ENCODE results near the gene KRTAP10-1.
A peak's percentile ranks its signal among the peaks of the same experiment; 100 is the strongest.

KRTAP10-1 gene

GRCh38 chr21:44513389-44514217 is 26.4 kb downstream of the KRTAP10-1 start:
- DNase-seq (ENCODE audit: extremely low read depth, low read depth), result no peak
- no peak overlapping the region for H3K4me3 ChIP-seq (replicated peaks; ENCODE audit: low read depth, low read length)
- TF ChIP-seq, protein P1, sequence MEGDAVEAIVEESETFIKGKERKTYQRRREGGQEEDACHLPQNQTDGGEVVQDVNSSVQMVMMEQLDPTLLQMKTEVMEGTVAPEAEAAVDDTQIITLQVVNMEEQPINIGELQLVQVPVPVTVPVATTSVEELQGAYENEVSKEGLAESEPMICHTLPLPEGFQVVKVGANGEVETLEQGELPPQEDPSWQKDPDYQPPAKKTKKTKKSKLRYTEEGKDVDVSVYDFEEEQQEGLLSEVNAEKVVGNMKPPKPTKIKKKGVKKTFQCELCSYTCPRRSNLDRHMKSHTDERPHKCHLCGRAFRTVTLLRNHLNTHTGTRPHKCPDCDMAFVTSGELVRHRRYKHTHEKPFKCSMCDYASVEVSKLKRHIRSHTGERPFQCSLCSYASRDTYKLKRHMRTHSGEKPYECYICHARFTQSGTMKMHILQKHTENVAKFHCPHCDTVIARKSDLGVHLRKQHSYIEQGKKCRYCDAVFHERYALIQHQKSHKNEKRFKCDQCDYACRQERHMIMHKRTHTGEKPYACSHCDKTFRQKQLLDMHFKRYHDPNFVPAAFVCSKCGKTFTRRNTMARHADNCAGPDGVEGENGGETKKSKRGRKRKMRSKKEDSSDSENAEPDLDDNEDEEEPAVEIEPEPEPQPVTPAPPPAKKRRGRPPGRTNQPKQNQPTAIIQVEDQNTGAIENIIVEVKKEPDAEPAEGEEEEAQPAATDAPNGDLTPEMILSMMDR (IDR thresholded peaks at IDR 0.05; ENCODE audit: low read depth, low read length, missing control alignments), result no peak

DNA sequence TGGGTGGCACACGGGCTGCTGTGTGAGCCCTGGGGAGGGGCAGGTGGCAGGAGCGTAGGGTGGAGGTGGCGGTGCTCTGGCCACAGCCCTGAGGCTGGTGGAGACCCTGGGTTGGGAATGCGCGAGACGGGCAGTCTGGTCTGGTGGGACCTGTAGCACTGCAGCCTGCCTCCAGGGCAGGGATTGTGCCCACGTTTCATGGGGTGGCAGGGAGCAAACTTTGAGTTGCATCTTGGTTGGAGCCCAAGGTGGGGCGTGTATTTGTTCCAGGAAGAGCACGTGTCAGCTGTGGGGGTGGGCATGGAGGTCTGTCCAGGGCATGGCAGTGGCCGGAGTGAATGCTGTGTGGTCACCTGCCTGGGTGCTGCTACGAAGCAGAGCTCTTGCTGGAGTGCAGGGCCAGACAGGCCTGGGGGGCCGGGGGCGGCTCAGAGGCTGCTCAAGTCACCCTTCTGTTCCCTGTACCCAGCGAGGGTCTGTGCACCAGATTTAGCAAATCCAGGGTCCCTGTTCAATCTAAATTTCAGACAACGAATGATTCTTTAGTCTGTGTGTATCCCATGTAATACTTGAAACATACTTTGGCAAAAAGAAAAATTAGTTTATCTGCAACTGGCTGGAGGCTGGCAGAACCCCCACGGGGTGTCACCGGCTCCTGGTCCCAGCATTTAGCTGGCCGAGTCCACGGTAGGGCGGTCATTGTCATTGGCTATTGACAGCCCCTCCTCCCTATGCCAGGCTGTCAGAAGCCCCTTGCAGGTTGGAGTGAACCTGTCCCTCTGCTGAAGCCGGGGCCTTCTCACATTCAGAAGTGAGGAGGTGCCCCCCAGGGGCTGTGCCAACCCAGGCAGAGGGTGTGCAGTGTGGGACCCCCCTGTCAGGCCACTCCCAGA is 27.3 kb downstream of the KRTAP10-1 start:
- TF ChIP-seq, protein P1 (IDR thresholded peaks at IDR 0.05; ENCODE audit: low read depth, low read length, missing control alignments), result no peak
- no peak overlapping the region for H3K4me3 ChIP-seq (replicated peaks; ENCODE audit: low read depth, low read length)
- no peak for DNase-seq (ENCODE audit: extremely low read depth, low read depth)

- no peak overlapping the region for H3K4me3 ChIP-seq (replicated peaks; ENCODE audit: low read depth, low read length)
- TF ChIP-seq, protein P1 (IDR thresholded peaks at IDR 0.05; ENCODE audit: low read depth, low read length, missing control alignments), result no peak
These were observed 28.1 kb downstream of the KRTAP10-1 start for GRCh38 chr21:44511938-44512275.

DNA sequence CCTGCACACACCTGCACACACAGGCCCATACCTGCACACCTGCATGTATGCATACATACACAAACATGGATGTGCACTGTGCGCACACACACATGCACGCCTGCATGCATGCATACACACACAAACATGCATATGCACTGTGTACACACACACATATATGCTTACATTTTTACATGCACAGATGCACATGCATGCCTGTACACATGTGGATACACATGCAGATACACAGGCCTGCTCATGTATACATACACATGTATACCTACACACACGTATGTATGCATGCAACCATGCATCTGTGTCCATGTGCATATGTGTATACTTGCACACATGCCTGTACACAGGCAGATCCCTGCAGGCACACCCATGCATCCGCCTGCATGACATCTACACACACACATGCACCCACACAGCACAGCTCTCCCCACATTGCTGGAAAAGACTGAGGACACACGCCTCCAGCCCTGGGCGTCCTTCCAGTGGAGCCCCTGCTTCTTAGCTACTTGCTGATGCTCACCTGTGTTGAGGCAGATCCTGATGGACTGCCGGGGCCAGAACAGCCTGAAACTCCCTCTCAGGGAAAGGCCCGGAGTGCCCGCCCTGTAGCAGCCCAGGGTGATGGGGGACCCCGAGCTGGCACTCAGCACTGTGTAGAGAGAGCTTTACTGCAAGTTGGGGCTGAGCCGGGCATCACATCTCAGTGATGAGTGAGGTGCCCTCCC is 28.6 kb downstream of the KRTAP10-1 start:
- DNase-seq (ENCODE audit: extremely low read depth, low read depth), result no peak
- TF ChIP-seq, protein P1 (IDR thresholded peaks at IDR 0.05; ENCODE audit: low read depth, low read length, missing control alignments), result no peak
- H3K4me3 ChIP-seq (replicated peaks; ENCODE audit: low read depth, low read length), result no peak overlapping the region

More at GRCh38 chr21:44511938-44512275, 28.1 kb downstream of the KRTAP10-1 start:
- no peak for DNase-seq (ENCODE audit: extremely low read depth, low read depth)

GRCh38 chr21:44510508-44511218 is 29.3 kb downstream of the KRTAP10-1 start:
- no peak overlapping the region for H3K4me3 ChIP-seq (replicated peaks; ENCODE audit: low read depth, low read length)
- no peak for DNase-seq (ENCODE audit: extremely low read depth, low read depth)

More at GRCh38 chr21:44510508-44511218, 29.3 kb downstream of the KRTAP10-1 start:
- TF ChIP-seq, protein P1 (IDR thresholded peaks at IDR 0.05; ENCODE audit: low read depth, low read length, missing control alignments), result peak; percentile 80
